ENCODE measurements around the gene MYEF2. TPM values are rescaled to one million over a fixed set of nuclear protein-coding genes. Genes with fewer than 3 reads are reported as not detected.

The MYEF2 gene
- total RNA-seq, 1 experiment from 2014 or later = 111 TPM

- H3K27me3 Mint-ChIP-seq (ENCODE audit: low read depth) = no peaks in the 10 kb centered on the region
These were observed 74.4 kb downstream of the MYEF2 start for GRCh38 chr15:48103647-48104046.

GRCh38 chr15:48102167-48102566, 75.9 kb downstream of the MYEF2 start:
- no peak for ATAC-seq
- POLR2A ChIA-PET = no interaction called here
- DNase-seq (ENCODE audit: low spot score) = no peak
- H3K9me3 Mint-ChIP-seq = no peaks in the 10 kb centered on the region
- no peak overlapping the region for H3K27ac Mint-ChIP-seq
- no peaks in the 10 kb centered on the region for H3K27me3 Mint-ChIP-seq (ENCODE audit: low read depth)
- CTCF ChIA-PET = interaction anchor here (1.4 kb wide), 1 partner anchor 17 kb away, joined by 7 read pairs; no protein-coding TSS in a partner anchor
- H3K4me3 Mint-ChIP-seq = no peak overlapping the region
- H3K4me1 Mint-ChIP-seq = no peaks in the 10 kb centered on the region
- H3K36me3 Mint-ChIP-seq = no peaks in the 10 kb centered on the region
- TF ChIP-seq PRDM15 (CRISPR knock-in tag; IDR thresholded peaks at IDR 0.05) = no peak
- no peak for TF ChIP-seq CBFB (CRISPR knock-in tag; IDR thresholded peaks at IDR 0.05; ENCODE audit: low read depth)
- TF ChIP-seq PRRX2 (CRISPR knock-in tag; IDR thresholded peaks at IDR 0.05) = no peak
- no peak for TF ChIP-seq KAT7 (CRISPR knock-in tag; IDR thresholded peaks at IDR 0.05; ENCODE audit: borderline replicate concordance)
- no peak for TF ChIP-seq JAZF1 (CRISPR knock-in tag; IDR thresholded peaks at IDR 0.05)
- TF ChIP-seq HMGXB4 (CRISPR knock-in tag; IDR thresholded peaks at IDR 0.05) = no peak
- TF ChIP-seq OVOL2 (CRISPR knock-in tag; IDR thresholded peaks at IDR 0.05; ENCODE audit: borderline replicate concordance) = no peak
- no peak for TF ChIP-seq TEAD1 (CRISPR knock-in tag; IDR thresholded peaks at IDR 0.05)

More at GRCh38 chr15:48103647-48104046, 74.4 kb downstream of the MYEF2 start:
- Mint-ChIP-seq H3K9me3 (no peaks in the 10 kb centered on the region), H3K4me3 (no peak overlapping the region), H3K27ac (no peak overlapping the region), H3K36me3 (no peaks in the 10 kb centered on the region), H3K4me1 (no peaks in the 10 kb centered on the region)
- no peak for ATAC-seq
- TF ChIP-seq USF1 (CRISPR knock-in tag; IDR thresholded peaks at IDR 0.05) = no peak
- TF ChIP-seq ZNF423 (CRISPR knock-in tag; IDR thresholded peaks at IDR 0.05) = no peak
- TF ChIP-seq ZNF396 (CRISPR knock-in tag; IDR thresholded peaks at IDR 0.05; ENCODE audit: borderline replicate concordance) = no peak
- TF ChIP-seq KAT7 (CRISPR knock-in tag; IDR thresholded peaks at IDR 0.05; ENCODE audit: borderline replicate concordance) = no peak
- no peak for TF ChIP-seq ZNF263 (CRISPR knock-in tag; IDR thresholded peaks at IDR 0.05; ENCODE audit: low read depth)
- no peak for TF ChIP-seq TEAD4 (CRISPR knock-in tag; IDR thresholded peaks at IDR 0.05)
- TF ChIP-seq EMX1 (CRISPR knock-in tag; IDR thresholded peaks at IDR 0.05) = no peak
- TF ChIP-seq MXD4 (CRISPR knock-in tag; IDR thresholded peaks at IDR 0.05; ENCODE audit: borderline replicate concordance) = no peak
- TF ChIP-seq ZNF512 (CRISPR knock-in tag; IDR thresholded peaks at IDR 0.05; ENCODE audit: borderline replicate concordance) = no peak
- no peak for TF ChIP-seq AFF4 (CRISPR knock-in tag; IDR thresholded peaks at IDR 0.05; ENCODE audit: borderline replicate concordance)
- TF ChIP-seq ZNF317 (CRISPR knock-in tag; IDR thresholded peaks at IDR 0.05; ENCODE audit: borderline replicate concordance, low read depth) = no peak
- no peak for TF ChIP-seq OVOL2 (CRISPR knock-in tag; IDR thresholded peaks at IDR 0.05; ENCODE audit: borderline replicate concordance)
- no peak for TF ChIP-seq ZBTB21 (CRISPR knock-in tag; IDR thresholded peaks at IDR 0.05; ENCODE audit: borderline replicate concordance)
- ChIA-PET POLR2A (no interaction called here), CTCF (interaction anchor here (2.4 kb wide), 1 partner anchor 19 kb away, joined by 13 read pairs; no protein-coding TSS in a partner anchor)
- no peak for DNase-seq (ENCODE audit: low spot score)

Data from WTC11 (cell line).